Measurements from ENCODE around the gene ARRB1. TPM values are rescaled to one million over a fixed set of nuclear protein-coding genes. Genes with fewer than 3 reads are reported as not detected.

ARRB1 gene
- total RNA-seq, 6 experiments from 2014 or later, result 10.8 to 14.4 (median 11.2) TPM

DNA sequence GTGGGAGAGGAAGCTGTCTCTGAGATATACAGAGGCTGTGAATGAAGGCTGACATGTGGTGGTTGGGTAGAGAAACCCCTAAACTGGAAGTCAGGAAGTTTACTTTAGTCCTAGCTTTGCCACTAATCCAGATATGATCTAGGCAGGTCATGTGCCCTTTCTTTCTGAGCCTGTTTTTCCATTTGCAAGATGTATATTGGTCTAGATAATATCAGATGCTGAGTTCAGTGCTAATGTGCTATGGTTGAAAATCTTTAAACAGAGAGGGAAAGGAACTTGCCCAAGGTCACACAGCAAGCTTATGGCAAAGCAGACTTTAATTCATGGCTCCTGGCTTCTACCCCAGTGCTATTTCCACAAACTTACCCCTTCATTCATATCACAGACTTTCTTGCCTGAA is 136.6 kb downstream of the ARRB1 start:
- no peak overlapping the region for H3K4me3 Mint-ChIP-seq
- no peaks in the 10 kb centered on the region for H3K9me3 Mint-ChIP-seq
- H3K27me3 Mint-ChIP-seq (ENCODE audit: insufficient read depth), result peaks cover 28% of the 10 kb centered on the region
- no peak overlapping the region for H3K27ac Mint-ChIP-seq
- DNase-seq, result no peak
- H3K4me1 Mint-ChIP-seq (ENCODE audit: low read depth), result no peaks in the 10 kb centered on the region
- no peaks in the 10 kb centered on the region for H3K36me3 Mint-ChIP-seq (ENCODE audit: low read depth)
- TF ChIP-seq, protein P1, sequence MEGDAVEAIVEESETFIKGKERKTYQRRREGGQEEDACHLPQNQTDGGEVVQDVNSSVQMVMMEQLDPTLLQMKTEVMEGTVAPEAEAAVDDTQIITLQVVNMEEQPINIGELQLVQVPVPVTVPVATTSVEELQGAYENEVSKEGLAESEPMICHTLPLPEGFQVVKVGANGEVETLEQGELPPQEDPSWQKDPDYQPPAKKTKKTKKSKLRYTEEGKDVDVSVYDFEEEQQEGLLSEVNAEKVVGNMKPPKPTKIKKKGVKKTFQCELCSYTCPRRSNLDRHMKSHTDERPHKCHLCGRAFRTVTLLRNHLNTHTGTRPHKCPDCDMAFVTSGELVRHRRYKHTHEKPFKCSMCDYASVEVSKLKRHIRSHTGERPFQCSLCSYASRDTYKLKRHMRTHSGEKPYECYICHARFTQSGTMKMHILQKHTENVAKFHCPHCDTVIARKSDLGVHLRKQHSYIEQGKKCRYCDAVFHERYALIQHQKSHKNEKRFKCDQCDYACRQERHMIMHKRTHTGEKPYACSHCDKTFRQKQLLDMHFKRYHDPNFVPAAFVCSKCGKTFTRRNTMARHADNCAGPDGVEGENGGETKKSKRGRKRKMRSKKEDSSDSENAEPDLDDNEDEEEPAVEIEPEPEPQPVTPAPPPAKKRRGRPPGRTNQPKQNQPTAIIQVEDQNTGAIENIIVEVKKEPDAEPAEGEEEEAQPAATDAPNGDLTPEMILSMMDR (IDR thresholded peaks at IDR 0.05), result no peak

DNA sequence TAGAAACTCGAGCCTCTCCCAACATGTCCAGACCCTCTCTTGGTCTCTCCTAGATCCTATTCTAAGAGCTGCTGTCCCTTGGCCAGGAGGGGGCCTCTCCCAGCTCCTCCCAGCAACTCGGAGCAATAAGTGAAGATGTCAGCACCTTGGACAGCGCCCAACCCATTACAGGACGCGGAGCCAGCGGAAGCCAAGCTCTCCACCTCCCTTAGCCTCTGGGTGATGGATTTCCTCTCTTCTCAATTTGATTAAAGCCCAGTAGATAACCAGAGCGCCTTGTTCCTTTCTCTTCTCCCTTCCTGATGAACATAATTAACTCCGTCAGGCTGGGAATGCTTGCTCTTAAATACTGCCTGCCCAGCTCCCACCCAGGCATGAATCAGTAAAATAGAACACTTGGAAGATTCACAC is 137.0 kb downstream of the ARRB1 start:
- H3K27me3 Mint-ChIP-seq (ENCODE audit: insufficient read depth), result peaks cover 28% of the 10 kb centered on the region
- H3K9me3 Mint-ChIP-seq, result no peaks in the 10 kb centered on the region
- H3K4me1 Mint-ChIP-seq (ENCODE audit: low read depth), result no peaks in the 10 kb centered on the region
- TF ChIP-seq, protein P1 (IDR thresholded peaks at IDR 0.05), result peak; percentile 52
- no peak overlapping the region for H3K27ac Mint-ChIP-seq
- peak; percentile 67 for DNase-seq
- no peaks in the 10 kb centered on the region for H3K36me3 Mint-ChIP-seq (ENCODE audit: low read depth)
- H3K4me3 Mint-ChIP-seq, result no peak overlapping the region

Small RNA genes within 50 kb of the gene (microRNA-seq; reads per million reads assigned to microRNA genes)
- 17.8 reads per million, percentile 24 among the genes with 10 or more reads in this experiment for gene MIR326

Other genes with a start within 250 kb of the ARRB1 start
- not detected for gene SLCO2B1, start 200.6 kb downstream of the ARRB1 start, total RNA-seq (2021; fragmentation: NEBNext Ultra II Directional; extraction: Animal tissue kit (Norgen Biotek cat#: 25700))
- gene TPBGL, start 110.9 kb downstream of the ARRB1 start, total RNA-seq (2021; fragmentation: NEBNext Ultra II Directional; extraction: Animal tissue kit (Norgen Biotek cat#: 25700)), result not detected
- 1,000 to 10,000 TPM; 1,897 to 2,167 (median 1,932) TPM for gene RPS3, start 47.9 kb upstream of the ARRB1 start, total RNA-seq (2021; fragmentation: NEBNext Ultra II Directional; extraction: Animal tissue kit (Norgen Biotek cat#: 25700))
- gene KLHL35, start 81.5 kb upstream of the ARRB1 start, total RNA-seq (2021; fragmentation: NEBNext Ultra II Directional; extraction: Animal tissue kit (Norgen Biotek cat#: 25700)), result not detected
- gene GDPD5, start 174.3 kb upstream of the ARRB1 start, total RNA-seq (2021; fragmentation: NEBNext Ultra II Directional; extraction: Animal tissue kit (Norgen Biotek cat#: 25700)), result 1 to 10 TPM; 2.5 to 5.7 (median 4.2) TPM
- 100 to 1,000 TPM; 527 to 680 (median 557) TPM for gene SERPINH1, start 210.6 kb upstream of the ARRB1 start, total RNA-seq (2021; fragmentation: NEBNext Ultra II Directional; extraction: Animal tissue kit (Norgen Biotek cat#: 25700))

Measured in HFFc6 (cell line).